HG03558 (cell line): Measurements from ENCODE around the gene GLB1L3.
A peak's percentile ranks its signal among the peaks of the same experiment; 100 is the strongest.

ENCODE experiments used
- ATAC-seq: cut with Tn5 transposase; IDR thresholded peaks from one replicate; pipeline ENCODE4 v1.9.1; 2021; ENCODE audit warnings: moderate number of reproducible peaks; ENCODE audit not compliant: unreplicated experiment; ENCODE audit errors: extremely low read depth

The GLB1L3 gene

DNA sequence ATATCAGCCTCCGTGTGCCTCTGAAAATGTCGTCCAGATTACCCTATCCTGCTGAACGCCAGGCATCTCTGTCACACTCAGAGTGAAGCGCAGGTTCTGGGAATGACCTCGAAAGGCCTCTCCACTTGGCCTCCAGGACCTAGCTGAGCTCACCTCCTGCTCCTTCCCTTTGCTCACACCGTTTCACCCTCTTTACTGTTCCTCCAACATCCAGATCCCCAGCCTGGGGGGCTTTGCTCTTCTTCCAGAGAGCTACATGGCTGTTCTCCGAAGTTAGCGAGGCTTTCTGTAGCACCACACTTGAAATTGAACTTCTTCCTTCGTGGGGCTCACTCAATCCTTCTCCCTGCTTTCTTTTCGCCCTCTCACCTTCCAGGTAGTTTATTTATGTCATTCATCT lies 83.5 kb downstream of the GLB1L3 start:
- no peak for ATAC-seq

DNA sequence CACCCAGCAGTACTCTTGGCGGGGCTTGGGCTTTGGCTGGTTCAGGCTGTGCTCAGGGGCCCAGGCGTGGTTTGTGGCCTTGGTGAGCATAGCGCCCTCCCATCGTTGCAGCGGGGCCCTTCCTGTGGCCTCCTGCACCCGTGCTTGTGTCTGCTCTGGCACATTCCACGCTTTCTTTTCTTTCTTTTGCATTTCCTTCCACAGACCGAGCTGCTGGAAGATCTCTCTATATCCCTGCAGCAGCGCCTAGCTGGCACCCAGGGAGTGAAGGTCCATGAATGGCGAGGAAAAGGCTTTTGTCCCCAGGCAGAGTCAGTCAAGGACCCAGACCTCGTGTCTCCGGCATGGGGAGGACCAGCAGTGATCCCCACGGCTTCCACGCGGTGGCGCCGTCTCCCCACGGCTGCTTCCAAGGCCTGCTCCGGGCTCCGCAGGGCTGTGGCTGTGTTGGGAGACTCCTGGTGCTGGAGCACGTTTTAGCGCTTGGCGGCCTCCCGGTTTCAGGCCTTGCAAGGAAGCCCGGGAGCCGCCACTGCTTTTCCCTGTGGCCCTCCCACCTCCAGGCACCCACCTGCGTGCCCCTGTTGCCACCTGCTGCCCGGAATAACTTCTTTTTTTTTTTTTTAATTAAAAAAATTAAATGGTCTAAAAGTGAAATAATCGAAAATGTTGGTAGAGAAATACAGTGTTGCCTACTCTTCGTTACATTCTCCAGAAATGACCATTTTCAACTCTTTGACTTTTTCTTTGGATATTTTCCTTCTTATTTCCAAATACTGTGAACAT lies 84.1 kb downstream of the GLB1L3 start:
- ATAC-seq, result peak; percentile 59

DNA sequence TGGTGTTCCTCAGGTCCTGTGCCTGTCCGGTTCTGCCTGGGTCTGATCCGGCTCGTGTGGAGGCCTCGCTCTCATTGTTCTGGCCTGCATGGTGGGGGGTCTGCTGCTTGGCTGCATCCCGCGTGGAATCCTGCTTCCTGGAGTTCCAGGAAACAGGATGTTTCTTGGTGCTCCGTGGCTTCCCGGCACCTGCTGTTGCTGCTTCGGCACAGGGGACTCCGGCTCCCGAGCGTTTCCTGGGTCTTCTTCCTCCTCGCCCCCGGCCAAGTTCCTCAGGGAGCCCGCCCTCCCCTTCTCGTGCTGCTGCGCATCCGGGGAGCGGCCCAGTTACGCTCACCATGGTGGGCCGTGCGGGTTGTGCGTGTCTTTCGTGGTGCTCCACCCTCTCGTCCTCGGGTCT lies 85.5 kb downstream of the GLB1L3 start:
- no peak for ATAC-seq

DNA sequence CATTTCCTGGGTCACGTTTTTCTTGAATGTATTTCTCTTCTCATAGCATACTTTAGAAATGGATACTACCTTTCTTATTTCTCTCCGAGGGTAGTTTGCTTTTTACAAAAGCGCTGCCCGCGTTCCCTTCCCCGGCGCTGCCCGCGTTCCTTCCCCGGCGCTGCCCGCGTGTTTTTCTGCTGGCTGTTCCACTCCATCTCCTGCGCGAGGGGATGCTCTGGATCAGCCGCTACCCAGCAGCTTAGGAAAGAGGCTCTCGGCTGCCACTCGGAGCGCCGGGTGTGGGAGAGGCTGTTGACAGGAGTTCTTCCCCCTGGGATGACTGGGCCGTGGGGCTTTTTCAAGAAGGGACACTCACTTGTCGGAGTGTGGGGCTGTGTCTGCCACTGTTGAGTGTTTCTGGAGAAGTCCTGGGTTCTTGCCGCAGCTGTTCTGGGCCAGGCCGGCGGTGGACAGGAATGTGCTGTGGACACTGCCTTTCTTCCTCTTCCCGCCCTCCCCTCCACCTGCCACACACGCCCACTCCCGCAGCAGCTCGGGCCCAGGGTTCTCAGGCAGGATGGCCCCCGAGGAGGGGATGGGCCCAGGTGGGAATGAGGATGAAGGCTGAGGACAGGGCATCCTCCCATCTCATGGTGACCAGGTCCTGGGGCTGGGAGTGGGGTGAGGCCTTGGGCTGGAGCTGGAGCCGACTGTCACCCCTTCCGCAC lies 86.2 kb downstream of the GLB1L3 start:
- ATAC-seq, result no peak

DNA sequence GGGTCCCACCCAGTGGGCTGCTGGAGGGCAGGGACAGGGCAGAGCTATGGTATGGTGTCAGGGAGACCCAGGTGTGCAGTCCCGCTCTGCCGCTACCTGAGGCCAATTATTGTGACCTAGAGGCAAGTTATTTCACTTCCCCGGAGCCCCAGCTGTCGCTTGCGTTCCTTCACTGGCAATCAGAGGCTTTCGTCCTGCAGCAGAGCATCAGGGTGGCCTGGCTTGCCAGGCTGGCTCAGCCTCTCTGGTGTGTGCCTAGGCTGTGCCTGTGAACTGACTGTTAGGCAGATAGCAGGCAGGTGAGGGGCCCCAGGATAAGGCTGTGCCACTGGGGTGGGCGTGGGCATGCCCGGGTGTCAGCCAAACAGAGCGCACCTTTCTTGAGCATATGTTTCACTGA lies 87.0 kb downstream of the GLB1L3 start:
- no peak for ATAC-seq

DNA sequence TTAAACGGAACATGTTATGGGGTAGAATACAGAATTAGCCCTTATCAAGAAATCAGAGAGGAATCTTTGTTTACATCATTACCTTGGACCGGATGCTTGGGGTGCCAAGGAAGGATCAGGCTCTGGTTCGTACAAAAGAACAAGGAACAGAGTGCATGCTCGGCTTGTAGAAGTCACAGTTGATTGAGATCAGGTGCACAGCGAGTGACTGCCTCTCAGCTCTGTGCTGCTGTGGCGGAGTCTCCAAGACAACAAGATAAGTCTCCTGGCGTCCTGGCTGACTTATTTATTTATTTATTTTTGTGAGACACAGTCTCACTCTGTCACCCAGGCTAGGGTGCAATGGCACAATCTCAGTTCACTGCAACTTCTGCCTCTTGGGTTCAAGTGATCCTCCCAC lies 87.4 kb downstream of the GLB1L3 start:
- no peak for ATAC-seq

DNA sequence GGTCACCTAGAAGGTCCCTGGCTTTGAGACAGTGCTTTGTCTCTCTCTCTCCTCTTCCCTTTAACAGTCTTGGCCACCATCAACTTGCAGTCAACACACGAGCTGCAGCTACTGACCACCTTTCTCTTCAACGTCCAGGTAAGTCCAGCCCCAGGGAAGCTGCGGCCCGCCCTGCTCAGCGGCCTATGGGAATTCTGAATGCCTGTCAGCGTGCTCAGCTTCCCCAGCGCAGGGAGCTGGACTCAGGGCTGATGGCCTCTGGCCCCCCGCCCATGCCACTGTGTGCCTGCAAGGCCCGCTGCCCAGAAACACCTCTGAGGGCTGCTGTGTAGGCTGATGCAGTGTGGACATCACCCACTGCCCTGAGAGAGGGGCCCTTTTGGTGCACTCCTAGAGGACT lies 88.1 kb downstream of the GLB1L3 start:
- ATAC-seq, result no peak

DNA sequence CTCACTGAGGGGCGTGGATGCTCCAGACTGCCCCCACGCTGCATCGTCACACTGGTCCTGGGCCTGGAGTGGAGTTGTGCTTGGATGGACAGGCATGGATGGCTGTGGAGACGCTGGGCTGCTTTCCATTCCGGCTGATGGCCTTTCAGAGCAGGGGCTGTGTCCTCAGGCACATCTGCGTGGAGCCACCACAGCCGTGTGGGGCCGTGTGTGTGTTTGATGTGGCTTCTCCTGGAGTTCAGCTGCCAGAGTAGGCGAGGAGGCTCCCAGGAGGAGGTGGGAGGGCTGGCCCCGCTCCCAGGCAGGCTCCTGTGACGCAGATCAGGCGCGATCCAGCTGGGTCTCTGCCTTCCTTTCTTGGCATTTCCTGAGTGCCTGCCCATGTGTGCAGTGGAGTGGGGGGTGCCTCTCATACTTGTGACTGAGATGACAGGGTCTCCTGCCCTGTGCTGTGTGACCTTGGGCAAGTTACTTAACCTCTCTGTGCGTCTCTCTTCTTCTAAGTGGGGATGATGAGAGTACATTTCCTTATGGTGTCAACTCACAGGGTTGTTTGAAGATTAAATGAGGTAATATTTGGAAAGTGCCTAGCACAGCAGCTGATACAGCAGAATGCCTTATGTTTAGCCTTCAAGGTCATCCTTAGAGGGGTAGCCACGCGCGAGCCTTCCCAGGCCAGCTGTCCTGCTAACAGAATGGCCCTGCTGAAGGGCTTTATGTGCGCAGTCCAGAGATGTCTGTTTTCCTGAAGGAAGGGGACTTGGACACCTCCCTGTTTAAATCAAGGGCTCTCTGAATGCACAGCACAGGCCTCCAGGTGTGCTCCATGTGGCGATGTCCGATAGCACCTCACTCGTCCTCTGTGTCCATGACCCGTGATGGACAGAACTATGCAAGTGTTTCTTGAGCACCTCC lies 89.1 kb downstream of the GLB1L3 start:
- ATAC-seq, result no peak

DNA sequence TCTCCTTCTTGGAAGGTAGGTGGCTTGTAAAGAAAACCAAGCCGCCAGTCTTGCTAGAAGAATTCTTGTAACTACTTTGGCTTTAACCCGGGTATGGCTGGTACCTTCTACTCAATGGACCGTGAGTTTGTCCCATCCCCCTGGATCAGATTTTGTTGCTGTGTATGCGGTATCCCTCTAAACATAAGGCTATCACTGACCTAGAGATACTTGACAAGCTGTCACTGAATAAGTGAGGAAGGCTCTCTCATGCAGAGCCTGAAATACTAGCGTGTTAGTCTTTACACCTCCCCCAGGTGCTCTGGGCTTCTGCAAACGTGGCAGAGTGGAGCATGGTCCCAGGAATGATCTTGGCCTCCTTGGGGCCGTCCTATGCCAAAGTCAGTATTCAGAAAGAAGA lies 90.1 kb downstream of the GLB1L3 start:
- ATAC-seq, result no peak

DNA sequence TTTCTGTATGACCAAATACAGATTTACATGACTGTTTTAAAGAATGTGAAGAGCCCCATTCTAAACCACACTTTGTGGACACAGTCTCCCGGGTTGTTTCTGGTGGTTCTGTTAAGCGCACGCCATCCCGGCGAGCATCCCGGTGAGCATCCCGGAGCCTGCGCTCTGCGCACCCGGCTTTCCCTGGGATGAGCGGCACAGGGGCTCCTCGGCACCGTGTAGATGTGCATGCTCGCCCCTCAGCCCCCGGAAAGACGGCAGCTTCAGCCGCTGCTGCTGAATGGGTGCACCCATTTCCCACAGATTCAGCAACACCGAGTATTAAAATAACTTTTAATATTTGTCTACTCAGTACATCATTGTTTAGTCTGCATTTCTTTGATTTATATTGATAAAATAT lies 91.6 kb downstream of the GLB1L3 start:
- ATAC-seq, result no peak
